Astrocyte of the spinal cord (primary cell): ENCODE measurements around the gene ALDH16A1.

Experiments used
- DNase-seq: peaks from one replicate; pipeline ENCODE4 v3.0.0; 2011; ENCODE audit warnings: low read depth, low spot score
- H3K4me3 ChIP-seq: 2 replicates; pipeline ENCODE4 v1.5.1; 2011; ENCODE audit warnings: low read depth, mild to moderate bottlenecking, low read length, moderate library complexity
- in situ Hi-C: cut with HindIII; loops from 2 replicates; pipeline ENCODE4 v1.10.0; 2017; ENCODE audit warnings: low sequenced_read_pairs
- TF ChIP-seq, protein P1 (sequence below): IDR thresholded peaks from 2 replicates; pipeline ENCODE4 v1.5.1; 2012; ENCODE audit warnings: low read depth, mild to moderate bottlenecking, low read length, inconsistent platforms

Gene ALDH16A1

DNA sequence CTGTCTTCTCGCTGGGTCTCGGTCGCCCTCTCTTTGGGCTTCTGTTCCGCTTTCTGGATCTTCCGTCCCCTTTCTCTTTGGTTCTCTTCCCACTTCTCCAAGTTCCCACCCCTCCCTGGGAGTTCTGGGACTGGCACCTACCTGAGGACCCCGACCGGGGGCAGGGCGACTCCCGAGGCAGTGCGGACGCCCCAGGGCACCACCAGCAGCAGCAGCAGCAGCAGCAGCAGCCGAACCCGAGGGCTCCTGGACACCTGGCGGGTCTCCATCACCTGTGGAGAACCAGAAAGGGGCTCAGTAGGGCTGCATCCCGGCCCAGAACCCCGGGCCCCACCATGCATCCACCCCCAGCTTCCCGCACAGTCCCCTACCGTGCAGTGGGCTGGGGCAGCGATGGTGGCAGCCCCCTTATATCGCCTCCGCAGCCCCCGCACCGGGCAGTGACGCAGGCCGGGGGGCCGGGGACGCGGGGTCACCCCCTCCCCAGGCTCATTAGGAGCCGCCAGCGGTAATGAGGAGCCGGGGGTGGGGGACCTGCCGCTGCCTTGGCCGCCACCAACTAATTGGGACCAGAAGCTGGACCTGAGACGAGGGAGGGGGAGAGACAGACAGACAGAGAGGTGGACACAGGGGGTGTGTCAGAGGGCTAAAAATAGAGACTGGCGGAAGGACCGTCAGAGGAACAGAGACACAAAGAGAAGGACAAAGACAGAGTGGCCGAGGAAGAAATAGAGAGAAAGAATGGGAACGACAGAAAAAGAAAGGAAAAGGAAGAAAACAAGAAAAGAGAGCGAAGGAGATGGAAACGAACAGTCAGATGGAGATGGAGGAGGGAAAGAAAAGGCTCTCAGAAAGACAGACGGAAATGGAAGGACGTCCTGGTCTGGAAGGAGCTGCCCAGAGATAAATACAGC, 29.7 kb upstream of the ALDH16A1 start, which contains the start of gene PTH2:
Gene PTH2, minus strand, starts transcription at position 371 of the 914 bp plus-strand sequence. Its CDS starts 102 bp downstream, at position 269.
- TF ChIP-seq, protein P1, sequence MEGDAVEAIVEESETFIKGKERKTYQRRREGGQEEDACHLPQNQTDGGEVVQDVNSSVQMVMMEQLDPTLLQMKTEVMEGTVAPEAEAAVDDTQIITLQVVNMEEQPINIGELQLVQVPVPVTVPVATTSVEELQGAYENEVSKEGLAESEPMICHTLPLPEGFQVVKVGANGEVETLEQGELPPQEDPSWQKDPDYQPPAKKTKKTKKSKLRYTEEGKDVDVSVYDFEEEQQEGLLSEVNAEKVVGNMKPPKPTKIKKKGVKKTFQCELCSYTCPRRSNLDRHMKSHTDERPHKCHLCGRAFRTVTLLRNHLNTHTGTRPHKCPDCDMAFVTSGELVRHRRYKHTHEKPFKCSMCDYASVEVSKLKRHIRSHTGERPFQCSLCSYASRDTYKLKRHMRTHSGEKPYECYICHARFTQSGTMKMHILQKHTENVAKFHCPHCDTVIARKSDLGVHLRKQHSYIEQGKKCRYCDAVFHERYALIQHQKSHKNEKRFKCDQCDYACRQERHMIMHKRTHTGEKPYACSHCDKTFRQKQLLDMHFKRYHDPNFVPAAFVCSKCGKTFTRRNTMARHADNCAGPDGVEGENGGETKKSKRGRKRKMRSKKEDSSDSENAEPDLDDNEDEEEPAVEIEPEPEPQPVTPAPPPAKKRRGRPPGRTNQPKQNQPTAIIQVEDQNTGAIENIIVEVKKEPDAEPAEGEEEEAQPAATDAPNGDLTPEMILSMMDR: no peak
- no peak for DNase-seq
- in situ Hi-C loops: no loop called here
- no peak within 1 kb of the TSS for H3K4me3 ChIP-seq

DNA sequence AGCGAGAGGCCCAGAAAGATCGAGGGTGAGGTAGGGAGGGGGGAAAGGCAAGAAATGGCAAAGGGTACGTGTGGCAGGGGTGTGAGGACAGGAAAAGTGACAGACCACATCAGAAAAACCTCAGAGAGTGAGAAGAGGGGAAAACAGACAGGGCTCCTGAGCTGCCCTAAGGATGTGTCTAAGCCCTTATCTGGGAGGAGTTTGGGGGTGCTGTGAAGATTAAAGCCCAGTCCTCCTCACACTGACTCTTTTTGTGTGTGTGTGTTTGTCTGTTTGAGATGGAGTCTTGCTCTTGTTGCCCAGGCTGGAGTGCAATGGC, 29.1 kb upstream of the ALDH16A1 start:
- in situ Hi-C loops: no loop called here
- no peak for DNase-seq
- H3K4me3 ChIP-seq: no peak overlapping the region
- TF ChIP-seq, protein P1: no peak

DNA sequence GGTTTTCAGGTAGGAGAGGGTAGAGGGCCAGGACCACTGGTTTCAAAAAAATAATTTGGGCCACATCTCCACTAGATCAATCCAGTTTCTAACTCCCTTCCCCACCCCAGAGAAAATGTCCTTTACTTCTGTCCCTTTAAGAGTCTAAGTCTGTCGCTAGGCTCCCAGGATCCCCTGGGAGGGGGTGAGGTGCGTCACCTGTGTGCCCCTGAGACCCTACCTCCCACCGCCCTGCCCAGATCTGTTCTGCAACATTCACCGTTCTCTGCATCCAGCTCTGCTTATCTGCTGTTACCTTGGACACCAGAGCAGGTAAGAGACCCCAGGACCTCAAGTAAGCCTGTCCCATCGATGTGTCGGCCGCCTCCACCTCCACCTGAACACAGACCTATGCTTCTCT, 27.8 kb upstream of the ALDH16A1 start, which contains the start of gene GFY:
Gene GFY, plus strand, starts transcription at position 211 of the 400 bp plus-strand sequence. CDS start 1,043 bp downstream, outside the sequence.
- H3K4me3 ChIP-seq: no peak within 1 kb of the TSS
- no peak for DNase-seq
- TF ChIP-seq, protein P1: no peak
- in situ Hi-C loops: no loop called here

DNA sequence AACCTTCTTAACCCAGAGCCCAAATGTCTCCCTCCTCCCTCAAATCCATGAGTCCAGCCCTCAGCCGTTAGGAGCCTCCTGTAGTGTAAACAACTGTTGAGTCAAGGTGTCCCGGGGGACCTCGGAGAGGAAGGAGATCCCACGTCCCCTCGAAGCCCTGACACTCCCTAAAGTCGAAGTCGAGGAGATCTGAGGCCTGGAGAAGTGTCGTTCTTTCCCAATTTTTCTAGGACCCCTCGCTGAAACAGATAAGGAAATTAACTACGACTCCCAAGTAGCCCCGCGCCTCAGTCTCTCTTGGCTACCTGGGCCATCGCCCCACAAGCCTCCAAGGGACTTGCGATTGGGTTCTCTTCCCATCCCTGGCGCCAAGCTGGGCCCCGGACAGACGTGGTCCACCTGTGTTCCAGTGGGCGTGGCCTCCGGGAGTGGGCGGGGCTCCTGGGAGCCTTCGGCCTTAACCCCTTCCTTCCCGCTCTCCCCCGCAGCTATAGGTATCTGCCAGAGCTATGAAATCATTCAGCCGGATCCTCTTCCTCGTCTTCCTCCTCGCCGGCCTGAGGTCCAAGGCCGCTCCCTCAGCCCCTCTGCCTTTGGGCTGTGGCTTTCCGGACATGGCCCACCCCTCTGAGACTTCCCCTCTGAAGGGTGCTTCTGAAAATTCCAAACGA, 27.0 kb upstream of the ALDH16A1 start:
- TF ChIP-seq, protein P1: no peak
- H3K4me3 ChIP-seq: no peak overlapping the region
- DNase-seq: no peak
- in situ Hi-C loops: no loop called here

DNA sequence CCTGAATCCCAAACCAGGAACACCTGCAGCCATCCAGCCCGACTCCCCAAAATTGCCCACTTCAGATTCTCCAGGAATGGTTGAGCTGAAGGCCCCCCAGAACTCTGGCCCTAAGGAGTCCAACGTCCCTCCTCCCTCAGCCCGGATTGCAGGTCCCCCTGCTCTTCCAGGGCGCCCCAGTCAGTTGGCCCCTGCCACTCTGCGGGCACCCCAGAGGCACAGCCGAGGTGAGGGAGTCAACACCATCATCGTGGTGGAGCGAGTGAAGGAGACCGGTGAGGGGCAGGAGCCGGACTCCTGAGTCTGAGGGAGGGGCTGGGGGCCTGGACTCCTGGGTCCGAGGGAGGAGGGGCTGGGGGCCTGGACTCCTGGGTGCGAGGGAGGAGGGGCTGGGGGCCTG, 25.7 kb upstream of the ALDH16A1 start:
- no peak for DNase-seq
- TF ChIP-seq, protein P1: no peak
- in situ Hi-C loops: no loop called here
- H3K4me3 ChIP-seq: no peak overlapping the region

DNA sequence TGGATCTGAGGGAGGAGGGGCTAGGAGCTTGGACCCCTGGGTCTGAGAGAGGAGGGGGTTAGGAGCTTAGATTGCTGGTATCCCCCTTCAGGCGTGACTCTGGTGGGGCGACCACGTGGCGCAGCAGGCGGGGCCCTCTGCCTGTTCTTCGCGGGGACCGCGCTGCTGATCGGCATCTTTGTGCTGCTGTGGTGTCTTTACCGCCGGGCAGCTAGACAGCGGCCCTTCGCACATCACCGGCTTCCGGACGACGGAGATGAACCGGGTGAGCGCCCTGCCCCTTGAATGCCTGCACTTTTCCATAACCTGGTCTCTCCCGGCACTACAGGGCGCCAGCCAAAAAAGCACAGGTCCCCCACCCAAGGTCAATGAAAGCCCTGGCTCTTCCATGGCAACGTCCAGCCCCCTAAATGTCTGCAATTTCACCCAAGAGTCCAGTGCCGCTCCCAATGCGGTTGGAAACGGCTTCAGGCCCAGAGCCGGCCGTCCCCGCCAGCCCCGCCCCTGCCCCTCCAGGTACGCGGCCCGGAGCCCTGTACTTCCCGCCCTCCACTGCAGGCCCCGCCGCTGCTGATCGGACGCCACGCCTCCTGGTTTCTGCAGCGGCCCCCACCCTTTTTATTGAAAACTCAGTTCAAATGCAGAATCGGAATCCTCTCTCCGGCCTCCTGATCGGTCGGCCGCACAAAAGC, 25.0 kb upstream of the ALDH16A1 start:
- TF ChIP-seq, protein P1: no peak
- DNase-seq: no peak
- in situ Hi-C loops: no loop called here
- no peak overlapping the region for H3K4me3 ChIP-seq
